Thymus (tissue), 11 donors: Measurements from ENCODE around the gene SLC6A8. TPM values are rescaled to one million over a fixed set of nuclear protein-coding genes. Genes with fewer than 3 reads are reported as not detected.

ENCODE experiments used
- DNase-seq, 9 donors: peaks; one replicate each; pipeline ENCODE4 v3.0.0-alpha.2; 2013; ENCODE audit warnings: low spot score in 9 of 9, low read depth in 6 of 9, missing footprints in 1 of 9
- H3K27ac ChIP-seq, 2 donors: one replicate each; pipeline ENCODE4 v1.5.1; 2013; ENCODE audit warnings: control low read depth in 1 of 2, low read depth in 1 of 2, low read length in 1 of 2, mild to moderate bottlenecking in 1 of 2, moderate library complexity in 1 of 2
- H3K27me3 ChIP-seq, 2 donors: one replicate each; pipeline ENCODE4 v1.5.1; 2013; ENCODE audit warnings: low read length in 1 of 2; ENCODE audit not compliant: control insufficient read depth in 2 of 2, insufficient read depth in 1 of 2
- H3K36me3 ChIP-seq, 2 donors: one replicate each; pipeline ENCODE4 v1.5.1; 2013; ENCODE audit warnings: low read length in 1 of 2, mild to moderate bottlenecking in 1 of 2, moderate library complexity in 1 of 2; ENCODE audit not compliant: control insufficient read depth in 2 of 2, insufficient read depth in 2 of 2
- H3K4me1 ChIP-seq, 2 donors: one replicate each; pipeline ENCODE4 v1.5.1; 2013; ENCODE audit warnings: low read length in 2 of 2; ENCODE audit not compliant: control insufficient read depth in 2 of 2, insufficient read depth in 2 of 2
- H3K4me3 ChIP-seq, 2 donors: one replicate each; pipeline ENCODE4 v1.5.1; 2013; ENCODE audit warnings: low read length in 2 of 2, control low read depth in 1 of 2, mild to moderate bottlenecking in 1 of 2
- H3K9me3 ChIP-seq, 2 donors: one replicate each; pipeline ENCODE4 v1.5.1; 2013; ENCODE audit warnings: low read length in 1 of 2, mild to moderate bottlenecking in 1 of 2; ENCODE audit not compliant: control insufficient read depth in 2 of 2, insufficient read depth in 1 of 2
- WGBS: extraction: QIAGEN DNeasy Blood & Tissue Kit; methylation state at CpG from one replicate; pipeline ENCODE4 v1.1.7; 2013; 5-methylcytosine and 5-hydroxymethylcytosine counted together
- polyA plus RNA-seq: library from polyadenylated mRNA; stranded (reverse); fragments of 200-250 nt; gene quantifications from one replicate; pipeline ENCODE4 v1.2.3, GENCODE V29; 2013
- total RNA-seq: library from RNA; stranded (reverse); fragments of 120-200 nt; gene quantifications from one replicate; pipeline ENCODE4 v1.2.4, GENCODE V29; 2013
- donor health status: healthy.

SLC6A8 gene
- total and polyA plus RNA-seq, 2 donors, result 5.5 to 18.2 TPM

DNA sequence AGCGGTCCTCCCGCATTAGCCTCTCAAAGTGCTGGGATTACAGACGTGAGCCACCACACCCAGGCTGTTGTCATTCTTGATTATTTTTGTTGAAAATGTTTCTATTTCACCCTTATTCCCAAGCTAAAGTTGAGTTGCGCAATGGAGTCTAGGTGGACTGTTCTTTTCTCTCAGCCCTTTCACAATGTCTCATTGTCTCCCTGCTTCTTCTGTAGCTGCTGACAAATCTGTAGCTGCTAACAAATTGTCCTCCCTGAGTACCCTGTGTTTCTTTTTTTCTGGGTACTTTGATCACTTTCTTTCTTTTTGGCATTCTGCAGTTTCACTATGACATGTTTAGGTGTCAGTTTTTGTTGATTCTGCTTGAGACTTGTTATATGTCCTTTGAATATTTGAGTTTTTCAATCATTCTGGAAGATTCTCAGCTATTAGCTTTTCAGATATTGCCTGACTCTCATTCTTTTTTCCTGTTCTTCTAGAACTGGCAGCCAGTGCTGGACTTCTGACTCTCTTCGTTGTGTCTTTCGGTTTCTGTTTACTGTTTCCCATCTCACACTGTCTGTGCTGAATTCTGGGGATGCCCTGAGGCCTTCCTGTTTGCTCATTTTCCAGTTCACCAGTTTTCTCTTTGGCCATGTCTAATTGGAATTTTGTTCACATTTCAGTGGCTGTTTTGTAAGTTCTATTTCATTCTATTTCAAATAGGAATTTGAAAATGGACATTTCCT lies 43.6 kb downstream of the SLC6A8 start:
- Histone ChIP-seq H3K36me3 (peaks cover 0 to 13% of the 10 kb centered on the region in 2 donors), H3K9me3 (peaks cover 0 to 5% of the 10 kb centered on the region in 2 donors), H3K4me3 (no peak overlapping the region), H3K27me3 (no peaks in the 10 kb centered on the region), H3K4me1 (peaks cover 6 to 18% of the 10 kb centered on the region in 2 donors), H3K27ac (no peak overlapping the region)
- DNase-seq, result no peak
- WGBS, result 79% methylated on average over 6 of the region's 6 CpGs

- WGBS, result 65% methylated on average over 3 of the region's 3 CpGs
- Histone ChIP-seq H3K4me1 (peaks cover 5 to 13% of the 10 kb centered on the region in 2 donors), H3K4me3 (no peak overlapping the region), H3K27me3 (no peaks in the 10 kb centered on the region), H3K36me3 (peaks cover 0 to 18% of the 10 kb centered on the region in 2 donors), H3K9me3 (peaks cover 0 to 5% of the 10 kb centered on the region in 2 donors), H3K27ac (no peak overlapping the region)
- no peak for DNase-seq
These were observed 44.1 kb downstream of the SLC6A8 start for GRCh38 chrX:153731845-153732215.

GRCh38 chrX:153732401-153732800 lies 44.7 kb downstream of the SLC6A8 start:
- Histone ChIP-seq H3K27me3 (no peaks in the 10 kb centered on the region), H3K27ac (no peak overlapping the region), H3K4me1 (peaks cover 4 to 7% of the 10 kb centered on the region in 2 donors), H3K4me3 (no peak overlapping the region), H3K9me3 (peaks cover 0 to under 1% of the 10 kb centered on the region in 2 donors), H3K36me3 (peaks cover 0 to 23% of the 10 kb centered on the region in 2 donors)
- no peak for DNase-seq
- 97% methylated on average over 14 of the region's 14 CpGs for WGBS

DNA sequence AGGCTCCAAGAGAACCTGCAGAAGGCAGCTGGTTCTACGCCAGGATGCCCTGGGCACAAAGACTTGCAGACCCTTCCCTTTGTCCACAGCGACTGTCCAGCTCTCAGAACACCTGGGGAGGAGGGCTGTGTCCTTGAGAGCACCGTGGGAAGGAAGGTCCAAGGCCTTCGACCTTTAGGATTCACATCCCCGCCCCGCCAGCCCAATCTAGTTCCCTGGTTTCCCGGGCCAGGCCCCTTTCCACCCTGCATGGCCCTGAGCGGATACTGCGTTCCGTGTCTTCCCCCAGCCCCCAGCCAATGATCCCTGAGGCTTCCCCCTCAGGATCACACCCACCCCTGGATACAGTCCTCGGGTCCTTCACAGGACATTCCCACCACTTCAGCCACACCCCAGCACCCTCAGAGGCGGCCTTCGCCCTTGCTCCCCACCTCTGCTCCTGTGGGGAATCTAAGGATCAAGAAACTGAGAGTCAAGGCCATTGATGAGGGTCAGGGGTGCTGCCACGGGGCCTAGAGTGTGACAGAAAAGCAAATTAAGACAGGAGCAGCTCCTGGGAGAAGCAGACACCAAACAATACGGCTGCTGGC lies 46.0 kb downstream of the SLC6A8 start:
- peaks cover 0 to 27% of the 10 kb centered on the region in 2 donors for H3K36me3 ChIP-seq
- H3K27me3 ChIP-seq, result no peaks in the 10 kb centered on the region
- no peak overlapping the region for H3K4me3 ChIP-seq
- no peak for DNase-seq
- no peaks in the 10 kb centered on the region for H3K9me3 ChIP-seq
- H3K4me1 ChIP-seq, result no peaks in the 10 kb centered on the region
- WGBS, result 95% methylated on average over 15 of the region's 15 CpGs
- H3K27ac ChIP-seq, result no peak overlapping the region

- peaks cover 0 to 19% of the 10 kb centered on the region in 2 donors for H3K36me3 ChIP-seq
- H3K9me3 ChIP-seq, result no peaks in the 10 kb centered on the region
- 100% methylated on average over 2 of the region's 2 CpGs for WGBS
- DNase-seq, result no peak
- peaks cover 0 to 7% of the 10 kb centered on the region in 2 donors for H3K4me1 ChIP-seq
- H3K27ac ChIP-seq, result no peak overlapping the region
- H3K4me3 ChIP-seq, result no peak overlapping the region
- H3K27me3 ChIP-seq, result no peaks in the 10 kb centered on the region
These were observed 47.1 kb downstream of the SLC6A8 start for GRCh38 chrX:153734871-153735270.

DNA sequence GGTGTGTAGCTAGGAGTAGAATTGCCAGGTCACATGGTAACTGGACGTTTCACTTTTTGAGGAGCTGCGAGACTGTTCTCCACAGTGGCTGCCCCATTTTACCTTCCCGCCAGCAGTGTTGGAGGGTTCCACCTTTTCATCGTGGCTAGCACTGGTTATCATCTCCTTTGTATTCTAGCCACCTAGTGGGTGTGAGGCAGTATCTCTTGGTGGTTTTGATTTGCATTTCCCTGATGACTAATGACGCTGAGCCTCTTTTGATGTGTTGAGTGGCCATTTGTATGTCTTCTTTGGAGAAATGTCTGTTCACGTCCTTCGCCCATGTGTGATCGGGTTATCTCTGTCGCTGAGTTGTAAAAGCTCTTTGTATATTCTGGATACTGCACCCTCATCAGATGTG lies 47.5 kb downstream of the SLC6A8 start:
- Histone ChIP-seq H3K4me1 (peaks cover 0 to 11% of the 10 kb centered on the region in 2 donors), H3K27ac (no peak overlapping the region), H3K27me3 (no peaks in the 10 kb centered on the region), H3K4me3 (no peak overlapping the region), H3K36me3 (peaks cover 0 to 19% of the 10 kb centered on the region in 2 donors), H3K9me3 (no peaks in the 10 kb centered on the region)
- 91% methylated on average over 9 of the region's 9 CpGs for WGBS
- no peak for DNase-seq

- no peak for DNase-seq
- Histone ChIP-seq H3K4me1 (peaks cover 0 to 19% of the 10 kb centered on the region in 2 donors), H3K27me3 (no peaks in the 10 kb centered on the region), H3K9me3 (no peaks in the 10 kb centered on the region), H3K27ac (no peak overlapping the region), H3K36me3 (peaks cover 0 to 19% of the 10 kb centered on the region in 2 donors), H3K4me3 (no peak overlapping the region)
- 97% methylated on average over 30 of the region's 30 CpGs for WGBS
These were observed 48.5 kb downstream of the SLC6A8 start for GRCh38 chrX:153736071-153736820.

GRCh38 chrX:153736871-153737441 lies 49.2 kb downstream of the SLC6A8 start:
- Histone ChIP-seq H3K27me3 (no peaks in the 10 kb centered on the region), H3K9me3 (no peaks in the 10 kb centered on the region), H3K4me3 (no peak overlapping the region), H3K27ac (no peak overlapping the region), H3K4me1 (peaks cover 0 to 21% of the 10 kb centered on the region in 2 donors), H3K36me3 (peaks cover 0 to 19% of the 10 kb centered on the region in 2 donors)
- DNase-seq, result no peak
- WGBS, result 94% methylated on average over 15 of the region's 15 CpGs
